ENCODE results near the gene GREB1L. TPM values are rescaled to one million over a fixed set of nuclear protein-coding genes. Genes with fewer than 3 reads are reported as not detected.

The GREB1L gene
- total RNA-seq, 1 donor from 2014 or later: 12.3 TPM

- DNase-seq: no peak
- Histone ChIP-seq H3K4me3 (no peak overlapping the region), H3K36me3 (no peaks in the 10 kb centered on the region), H3K27me3 (ENCODE audit: low read depth) (no peaks in the 10 kb centered on the region), H3K27ac (replicated peaks) (no peak overlapping the region), H3K9me3 (replicated peaks) (no peaks in the 10 kb centered on the region), H3K4me1 (peaks cover 4% of the 10 kb centered on the region)
- TF ChIP-seq, protein P1, sequence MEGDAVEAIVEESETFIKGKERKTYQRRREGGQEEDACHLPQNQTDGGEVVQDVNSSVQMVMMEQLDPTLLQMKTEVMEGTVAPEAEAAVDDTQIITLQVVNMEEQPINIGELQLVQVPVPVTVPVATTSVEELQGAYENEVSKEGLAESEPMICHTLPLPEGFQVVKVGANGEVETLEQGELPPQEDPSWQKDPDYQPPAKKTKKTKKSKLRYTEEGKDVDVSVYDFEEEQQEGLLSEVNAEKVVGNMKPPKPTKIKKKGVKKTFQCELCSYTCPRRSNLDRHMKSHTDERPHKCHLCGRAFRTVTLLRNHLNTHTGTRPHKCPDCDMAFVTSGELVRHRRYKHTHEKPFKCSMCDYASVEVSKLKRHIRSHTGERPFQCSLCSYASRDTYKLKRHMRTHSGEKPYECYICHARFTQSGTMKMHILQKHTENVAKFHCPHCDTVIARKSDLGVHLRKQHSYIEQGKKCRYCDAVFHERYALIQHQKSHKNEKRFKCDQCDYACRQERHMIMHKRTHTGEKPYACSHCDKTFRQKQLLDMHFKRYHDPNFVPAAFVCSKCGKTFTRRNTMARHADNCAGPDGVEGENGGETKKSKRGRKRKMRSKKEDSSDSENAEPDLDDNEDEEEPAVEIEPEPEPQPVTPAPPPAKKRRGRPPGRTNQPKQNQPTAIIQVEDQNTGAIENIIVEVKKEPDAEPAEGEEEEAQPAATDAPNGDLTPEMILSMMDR (IDR thresholded peaks at IDR 0.05; ENCODE audit: borderline replicate concordance): no peak
- intact Hi-C loops (cut with micrococcal nuclease): no loop called here
These were observed 149.1 kb downstream of the GREB1L start for GRCh38 chr18:21391074-21391673.

DNA sequence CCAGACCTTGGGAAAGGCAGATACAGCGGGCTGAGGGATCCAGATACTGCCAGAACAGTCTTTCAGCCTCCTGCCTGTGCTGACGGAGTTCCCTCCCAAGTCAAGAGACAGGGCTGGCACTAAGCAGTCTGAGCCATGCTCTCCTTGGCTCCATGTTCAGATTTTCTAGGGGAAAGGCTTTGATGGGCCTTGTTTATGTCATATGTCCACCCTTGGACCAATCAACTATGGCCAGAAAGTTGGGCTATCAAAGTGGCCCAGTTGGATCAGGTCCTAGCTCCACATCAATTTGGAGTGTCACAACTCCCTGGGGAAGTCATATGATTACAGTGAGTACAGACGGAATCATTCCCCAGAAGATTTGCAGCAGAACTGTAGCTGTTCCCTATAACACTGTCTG lies 152.0 kb downstream of the GREB1L start:
- Histone ChIP-seq H3K4me1 (peaks cover 4% of the 10 kb centered on the region), H3K4me3 (no peak overlapping the region), H3K27me3 (ENCODE audit: low read depth) (no peaks in the 10 kb centered on the region), H3K27ac (replicated peaks) (no peak overlapping the region), H3K36me3 (no peaks in the 10 kb centered on the region), H3K9me3 (replicated peaks) (no peaks in the 10 kb centered on the region)
- peak; percentile 14 for DNase-seq
- intact Hi-C loops (cut with micrococcal nuclease): no loop called here
- TF ChIP-seq, protein P1 (IDR thresholded peaks at IDR 0.05; ENCODE audit: borderline replicate concordance): no peak

DNA sequence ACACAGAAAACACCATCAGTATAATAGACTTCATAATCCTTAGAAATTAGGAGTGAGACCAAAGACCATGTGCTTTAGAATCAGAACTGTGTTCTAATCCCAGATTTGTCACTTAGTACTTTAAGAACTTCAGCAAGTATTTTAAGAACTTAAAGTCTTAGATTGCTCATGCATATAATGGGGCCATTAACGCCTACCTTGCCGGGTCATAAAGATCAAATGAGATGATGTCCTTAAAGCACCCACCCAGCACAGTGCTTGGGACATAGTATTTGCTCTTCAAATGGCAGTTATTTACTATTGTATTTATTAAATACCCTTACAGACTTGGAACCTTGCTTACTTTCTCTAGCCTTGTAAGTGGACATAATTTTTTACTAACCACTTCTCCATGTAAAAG lies 156.1 kb downstream of the GREB1L start:
- TF ChIP-seq, protein P1 (IDR thresholded peaks at IDR 0.05; ENCODE audit: borderline replicate concordance): no peak
- H3K9me3 ChIP-seq (replicated peaks): no peaks in the 10 kb centered on the region
- intact Hi-C loops (cut with micrococcal nuclease): no loop called here
- H3K4me1 ChIP-seq: peaks cover 4% of the 10 kb centered on the region
- no peak overlapping the region for H3K27ac ChIP-seq (replicated peaks)
- H3K36me3 ChIP-seq: no peaks in the 10 kb centered on the region
- H3K27me3 ChIP-seq (ENCODE audit: low read depth): no peaks in the 10 kb centered on the region
- no peak overlapping the region for H3K4me3 ChIP-seq
- no peak for DNase-seq

- no peaks in the 10 kb centered on the region for H3K9me3 ChIP-seq (replicated peaks)
- H3K4me1 ChIP-seq: no peaks in the 10 kb centered on the region
- no peak overlapping the region for H3K4me3 ChIP-seq
- H3K27me3 ChIP-seq (ENCODE audit: low read depth): no peaks in the 10 kb centered on the region
- H3K27ac ChIP-seq (replicated peaks): no peak overlapping the region
- DNase-seq: no peak
- TF ChIP-seq, protein P1 (IDR thresholded peaks at IDR 0.05; ENCODE audit: borderline replicate concordance): no peak
- H3K36me3 ChIP-seq: no peaks in the 10 kb centered on the region
- intact Hi-C loops (cut with micrococcal nuclease): no loop called here
These were observed 160.2 kb downstream of the GREB1L start for GRCh38 chr18:21402272-21402671.

DNA sequence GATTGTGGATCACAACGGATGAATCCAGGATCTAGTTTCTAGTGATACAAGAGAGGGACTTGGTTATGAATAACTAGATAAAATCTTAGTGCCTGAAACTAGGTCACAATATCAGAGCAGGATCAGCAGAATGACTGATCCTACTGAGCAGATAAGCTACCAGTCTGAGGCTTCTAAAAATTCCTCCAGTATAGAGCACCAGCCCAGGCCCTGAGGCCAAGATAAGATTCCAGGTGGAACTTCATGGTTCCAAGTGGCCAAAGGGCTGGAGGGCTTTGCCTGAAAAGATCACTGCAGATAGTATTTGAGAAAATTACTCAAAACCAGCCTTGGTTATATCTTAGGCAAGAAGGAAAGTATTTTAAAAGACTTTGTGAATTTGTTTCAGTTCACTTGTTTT lies 162.4 kb downstream of the GREB1L start:
- H3K27ac ChIP-seq (replicated peaks): no peak overlapping the region
- no peak for DNase-seq
- TF ChIP-seq, protein P1 (IDR thresholded peaks at IDR 0.05; ENCODE audit: borderline replicate concordance): no peak
- intact Hi-C loops (cut with micrococcal nuclease): no loop called here
- no peaks in the 10 kb centered on the region for H3K36me3 ChIP-seq
- H3K4me3 ChIP-seq: no peak overlapping the region
- H3K9me3 ChIP-seq (replicated peaks): no peaks in the 10 kb centered on the region
- no peaks in the 10 kb centered on the region for H3K27me3 ChIP-seq (ENCODE audit: low read depth)
- no peaks in the 10 kb centered on the region for H3K4me1 ChIP-seq

Measured in left ventricle myocardium inferior (tissue), 1 donor.